A673 (cell line): ENCODE results near the gene SMC4. TPM values are rescaled to one million over a fixed set of nuclear protein-coding genes. Genes with fewer than 3 reads are reported as not detected.

Experiments
- BruUV-seq: library from RNA; stranded (reverse); fragments of 400-500 nt; replicated peaks from 2 replicates; lab custom pipeline; 2021; lab: Mats Ljungman, UMichigan
- CTCF ChIA-PET: fragments of 300-600 bp; sonication (Branson Sonifier 250); formaldehyde crosslinking; loops from one replicate; lab custom pipeline; 2022; ENCODE audit warnings: antibody characterized with exemption; lab: Charles Lee
- POLR2A ChIA-PET: fragments of 300-600 bp; sonication (Branson Sonifier 250); formaldehyde crosslinking; loops from one replicate; lab custom pipeline; 2022; ENCODE audit warnings: antibody characterized with exemption; ENCODE audit not compliant: low non-redundant PET; lab: Charles Lee
- DNase-seq: peaks from one replicate; pipeline ENCODE4 v3.0.0-alpha.2; 2015; ENCODE audit warnings: low spot score
- H3K27ac ChIP-seq: fragments of 200-600 bp; sonication (generic); 2 replicates; pipeline ENCODE4 v1.5.1; 2016; ENCODE audit warnings: mixed run types, low read depth, mild to moderate bottlenecking, mixed read lengths, antibody characterized with exemption, low read length; ENCODE audit not compliant: poor library complexity, severe bottlenecking
- H3K27me3 ChIP-seq: fragments of 200-600 bp; sonication (generic); replicated peaks from 2 replicates; pipeline ENCODE4 v1.6.1; 2017; ENCODE audit warnings: mixed run types, low read depth, mild to moderate bottlenecking, mixed read lengths, antibody characterized with exemption, low read length; ENCODE audit not compliant: insufficient read depth, poor library complexity
- H3K36me3 ChIP-seq: fragments of 200-600 bp; sonication (generic); 2 replicates; pipeline ENCODE4 v1.6.1; 2016; ENCODE audit warnings: mixed run types, mild to moderate bottlenecking, mixed read lengths, antibody characterized with exemption, low read length; ENCODE audit not compliant: insufficient read depth, poor library complexity, severe bottlenecking
- H3K4me1 ChIP-seq: fragments of 200-600 bp; sonication (generic); 2 replicates; pipeline ENCODE4 v1.6.1; 2017; ENCODE audit warnings: mixed run types, mild to moderate bottlenecking, mixed read lengths, antibody characterized with exemption, low read length; ENCODE audit not compliant: insufficient read depth, poor library complexity, severe bottlenecking
- H3K4me3 ChIP-seq: fragments of 200-600 bp; sonication (generic); 2 replicates; pipeline ENCODE4 v1.5.1; 2016; ENCODE audit warnings: low read depth, mixed run types, mild to moderate bottlenecking, mixed read lengths, low read length; ENCODE audit not compliant: poor library complexity, severe bottlenecking
- H3K9me3 ChIP-seq: fragments of 200-600 bp; sonication (generic); 2 replicates; pipeline ENCODE4 v1.6.1; 2016; ENCODE audit warnings: mixed run types, low read depth, mild to moderate bottlenecking, mixed read lengths, antibody characterized with exemption, low read length; ENCODE audit not compliant: poor library complexity, severe bottlenecking
- EZH2 ChIP-seq: fragments of 200-600 bp; sonication (generic); IDR thresholded peaks from 2 replicates; pipeline ENCODE4 v1.6.1; 2017; ENCODE audit warnings: borderline replicate concordance, low read depth, mild to moderate bottlenecking, mixed read lengths, antibody characterized with exemption, low read length; ENCODE audit not compliant: poor library complexity, severe bottlenecking
- intact Hi-C: fragments of 100-400 bp; cut with micrococcal nuclease; formaldehyde crosslinking; loops from one replicate; pipeline ENCODE4 v1.10.0; 2022; ENCODE audit not compliant: unreplicated experiment
- total RNA-seq: library from RNA; stranded (reverse); gene quantifications from 2 replicates; pipeline ENCODE4 v1.2.3, GENCODE V29; 2021
- TF ChIP-seq, protein P1 (sequence below): fragments of 300-800, 200-600 bp; sonication (generic); conservative IDR thresholded peaks from 2 replicates; pipeline ENCODE4 v1.5.1; 2017; ENCODE audit warnings: low read depth, mild to moderate bottlenecking, antibody characterized with exemption, low read length, moderate library complexity, mixed read lengths

Gene SMC4
- total RNA-seq, 1 experiment from 2014 or later: 209 TPM

DNA sequence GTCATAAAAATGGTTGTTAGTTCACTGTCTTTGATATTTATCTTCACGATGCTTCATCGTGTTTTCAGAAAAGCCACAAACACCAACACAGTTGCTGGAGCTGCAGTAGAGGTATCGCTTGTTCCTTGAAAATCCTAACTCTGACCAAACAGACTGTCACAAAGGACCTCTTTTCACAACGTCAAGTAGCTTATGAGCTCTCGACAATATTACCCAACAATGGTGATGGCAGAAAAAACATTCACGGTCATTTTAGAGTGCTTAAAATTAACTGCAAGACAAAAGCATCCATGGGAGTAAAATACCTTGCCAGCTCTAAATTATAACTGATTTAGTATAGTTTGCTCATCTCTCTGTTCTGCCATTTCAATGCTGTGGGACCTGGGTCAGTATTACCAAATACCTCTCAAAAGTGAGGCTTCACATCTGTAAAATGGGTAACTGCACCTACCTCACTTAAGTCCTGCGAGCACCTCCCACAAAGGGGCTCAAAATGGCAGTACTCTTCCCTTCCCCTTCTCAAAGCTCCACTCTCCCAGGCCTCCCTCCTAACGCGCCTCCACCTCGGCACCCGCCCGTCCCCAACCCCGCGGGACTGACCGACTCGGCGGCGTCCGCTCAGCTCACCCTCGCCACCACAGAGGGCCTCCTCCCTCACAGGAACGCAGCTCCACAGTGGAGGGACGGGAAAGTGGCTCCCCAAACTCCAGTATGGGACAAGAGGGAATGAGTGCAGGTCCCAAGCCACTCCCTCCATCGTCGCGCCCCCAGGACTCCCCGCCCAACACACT, 49.6 kb downstream of the SMC4 start:
- Histone ChIP-seq H3K4me3 (peak overlapping the region; percentile 68), H3K9me3 (no peaks in the 10 kb centered on the region), H3K27ac (peak overlapping the region; percentile 53), H3K36me3 (no peaks in the 10 kb centered on the region), H3K27me3 (no peaks in the 10 kb centered on the region), H3K4me1 (no peaks in the 10 kb centered on the region)
- peak; percentile 26 for DNase-seq
- ChIA-PET POLR2A (no interaction called here), CTCF (interaction anchor here (0.7 to 0.8 kb wide), 2 partner anchors 9 to 564 kb away, joined by 3 read pairs; no protein-coding TSS in a partner anchor)
- TF ChIP-seq, protein P1, sequence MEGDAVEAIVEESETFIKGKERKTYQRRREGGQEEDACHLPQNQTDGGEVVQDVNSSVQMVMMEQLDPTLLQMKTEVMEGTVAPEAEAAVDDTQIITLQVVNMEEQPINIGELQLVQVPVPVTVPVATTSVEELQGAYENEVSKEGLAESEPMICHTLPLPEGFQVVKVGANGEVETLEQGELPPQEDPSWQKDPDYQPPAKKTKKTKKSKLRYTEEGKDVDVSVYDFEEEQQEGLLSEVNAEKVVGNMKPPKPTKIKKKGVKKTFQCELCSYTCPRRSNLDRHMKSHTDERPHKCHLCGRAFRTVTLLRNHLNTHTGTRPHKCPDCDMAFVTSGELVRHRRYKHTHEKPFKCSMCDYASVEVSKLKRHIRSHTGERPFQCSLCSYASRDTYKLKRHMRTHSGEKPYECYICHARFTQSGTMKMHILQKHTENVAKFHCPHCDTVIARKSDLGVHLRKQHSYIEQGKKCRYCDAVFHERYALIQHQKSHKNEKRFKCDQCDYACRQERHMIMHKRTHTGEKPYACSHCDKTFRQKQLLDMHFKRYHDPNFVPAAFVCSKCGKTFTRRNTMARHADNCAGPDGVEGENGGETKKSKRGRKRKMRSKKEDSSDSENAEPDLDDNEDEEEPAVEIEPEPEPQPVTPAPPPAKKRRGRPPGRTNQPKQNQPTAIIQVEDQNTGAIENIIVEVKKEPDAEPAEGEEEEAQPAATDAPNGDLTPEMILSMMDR: no peak
- no peak for TF ChIP-seq EZH2
- TSS peak; percentile 69 for BruUV-seq
- intact Hi-C loops: no loop called here

DNA sequence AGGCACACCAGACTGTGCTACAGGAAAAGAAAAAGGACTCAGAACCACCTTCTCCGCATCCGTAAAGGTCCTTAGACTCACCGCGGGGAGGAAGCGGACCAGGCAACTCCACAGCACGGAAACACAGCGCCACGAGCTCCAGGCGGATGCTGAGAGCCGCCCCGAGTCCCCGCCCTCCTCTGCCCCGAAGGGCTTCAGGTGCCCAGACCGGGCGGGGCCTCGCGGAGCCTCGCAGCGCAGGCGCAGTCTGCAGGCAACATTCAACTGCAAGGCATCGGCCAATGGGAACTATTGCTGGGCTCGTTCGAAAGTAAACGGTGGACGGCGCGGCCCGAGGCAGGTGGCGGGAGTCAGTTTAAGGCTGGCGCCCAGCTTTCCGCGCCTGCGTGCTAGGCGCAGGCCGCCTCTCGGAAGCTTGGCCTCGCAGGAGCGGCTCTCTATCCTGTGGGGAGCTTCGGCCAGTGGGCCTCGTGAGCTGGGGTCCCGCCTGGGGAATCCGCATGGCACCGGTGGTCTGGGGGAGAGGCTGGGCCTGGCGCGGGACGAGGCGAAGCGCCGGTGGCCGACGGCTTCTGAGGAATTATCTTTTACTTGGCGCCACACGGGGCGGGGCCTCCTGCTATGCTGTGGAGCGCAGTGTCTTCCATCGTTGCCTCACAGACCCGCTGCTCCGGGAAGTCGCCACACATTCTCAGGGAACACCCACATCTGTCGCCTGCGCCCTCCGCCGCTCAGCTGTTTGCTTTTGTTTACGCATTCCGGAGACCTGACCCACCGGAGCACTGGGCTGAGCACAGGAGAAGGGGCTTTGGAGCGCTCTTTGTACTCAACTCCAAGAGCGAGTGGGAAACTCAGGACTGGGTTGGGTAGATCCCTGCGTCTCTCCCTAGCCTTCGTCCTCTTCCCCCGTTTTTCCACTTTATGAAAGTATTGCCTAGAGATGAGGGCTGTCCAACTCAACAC, 50.5 kb downstream of the SMC4 start, which contains the start of gene TRIM59:
Gene TRIM59 (minus strand): TSS at position 151 of the 963 bp plus-strand sequence. CDS start 10,603 bp downstream, outside the sequence.
- Histone ChIP-seq H3K9me3 (no peaks in the 10 kb centered on the region), H3K27ac (peak within 1 kb of the TSS; percentile 53), H3K36me3 (no peaks in the 10 kb centered on the region), H3K4me3 (peak within 1 kb of the TSS; percentile 68), H3K27me3 (no peaks in the 10 kb centered on the region), H3K4me1 (no peaks in the 10 kb centered on the region)
- intact Hi-C loops: no loop called here
- ChIA-PET CTCF (interaction anchor here (0.5 to 0.7 kb wide), 2 partner anchors 334 to 565 kb away, joined by 3 to 8 read pairs; no protein-coding TSS in a partner anchor), POLR2A (no interaction called here)
- BruUV-seq: no TSS peak
- TF ChIP-seq EZH2: no peak
- TF ChIP-seq, protein P1: 0 out of 2 replicates have a peak, but pooled peaks have one; percentile 9
- peak; percentile 93 for DNase-seq

DNA sequence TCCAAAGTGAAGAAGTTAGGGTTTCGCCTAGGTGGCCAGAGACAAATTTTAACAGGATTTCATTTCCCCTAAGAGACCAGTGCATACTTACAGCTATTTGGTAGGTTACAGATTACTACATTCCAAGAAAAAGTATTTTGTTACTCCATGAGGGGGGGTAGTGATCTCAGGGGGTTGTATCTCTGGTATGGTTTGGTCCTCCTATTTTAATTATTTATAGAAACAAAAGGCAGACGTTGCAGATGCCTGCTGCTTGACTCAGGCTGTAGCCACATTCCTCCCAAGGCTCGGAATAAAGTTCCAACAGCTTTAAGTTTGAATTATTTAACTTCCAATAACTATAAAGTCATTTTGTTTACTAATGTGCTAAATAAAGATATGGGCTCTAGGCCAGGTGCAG, 51.4 kb downstream of the SMC4 start:
- Histone ChIP-seq H3K4me1 (no peaks in the 10 kb centered on the region), H3K4me3 (no peak overlapping the region), H3K27ac (no peak overlapping the region), H3K9me3 (no peaks in the 10 kb centered on the region), H3K36me3 (no peaks in the 10 kb centered on the region), H3K27me3 (no peaks in the 10 kb centered on the region)
- TF ChIP-seq, protein P1: no peak
- TF ChIP-seq EZH2: no peak
- BruUV-seq: no TSS peak
- CTCF ChIA-PET: no interaction called here
- intact Hi-C loops: no loop called here
- POLR2A ChIA-PET: interaction anchor here (0.6 kb wide), 1 partner anchor 9 kb away, joined by 4 read pairs; no protein-coding TSS in a partner anchor
- DNase-seq: no peak
